GM12878 (cell line): ENCODE results near the gene RSPH1. TPM values are rescaled to one million over a fixed set of nuclear protein-coding genes. Genes with fewer than 3 reads are reported as not detected.
A peak's percentile ranks its signal among the peaks of the same experiment; 100 is the strongest.

Source experiments
- ATF7 ChIP-seq: fragments of 450-650 bp; IDR thresholded peaks from 2 replicates; pipeline ENCODE4 v1.6.1; 2016; ENCODE audit warnings: low read depth, mild to moderate bottlenecking
- BCL11A ChIP-seq: IDR thresholded peaks from 2 replicates; pipeline ENCODE4 v1.6.1; 2011; ENCODE audit warnings: low read depth, low read length
- CBX3 ChIP-seq: fragments of 200-600 bp; sonication (generic); IDR thresholded peaks from 2 replicates; pipeline ENCODE4 v1.6.1; 2016; ENCODE audit warnings: low read depth, borderline replicate concordance
- CBX5 ChIP-seq: sonication (generic); IDR thresholded peaks from 2 replicates; pipeline ENCODE4 v1.6.1; 2016; ENCODE audit warnings: low read depth, moderate library complexity, mild to moderate bottlenecking, inconsistent platforms
- CHD2 ChIP-seq: IDR thresholded peaks from 2 replicates; pipeline ENCODE4 v1.6.1; 2011; ENCODE audit warnings: low read depth, low read length, improper control_type of control experiment, borderline replicate concordance
- CREM ChIP-seq: IDR thresholded peaks from 2 replicates; pipeline ENCODE4 v1.6.1; 2014; ENCODE audit warnings: antibody characterized with exemption, low read depth
- ESRRA ChIP-seq: IDR thresholded peaks from 2 replicates; pipeline ENCODE4 v1.6.1; 2012; ENCODE audit warnings: mild to moderate bottlenecking, low read length, improper control_type of control experiment
- HDAC2 ChIP-seq: fragments of 200-600 bp; sonication (generic); IDR thresholded peaks from 2 replicates; pipeline ENCODE4 v1.6.1; 2017
- MAX ChIP-seq: IDR thresholded peaks from 2 replicates; pipeline ENCODE4 v1.6.1; 2012; ENCODE audit warnings: low read depth, low read length, improper control_type of control experiment
- MTA3 ChIP-seq: IDR thresholded peaks from 2 replicates; pipeline ENCODE4 v1.6.1; 2012; ENCODE audit warnings: low read length, inconsistent platforms, borderline replicate concordance
- MYC ChIP-seq: IDR thresholded peaks from 2 replicates; pipeline ENCODE4 v1.6.1; 2011; ENCODE audit warnings: mild to moderate bottlenecking, low read length, moderate library complexity, inconsistent platforms; ENCODE audit not compliant: insufficient read depth, insufficient replicate concordance, insufficient read length, severe bottlenecking
- NR2F1 ChIP-seq: fragments of 450-650 bp; conservative IDR thresholded peaks from 2 replicates; pipeline ENCODE4 v1.6.1; 2017; ENCODE audit warnings: mild to moderate bottlenecking
- PKNOX1 ChIP-seq: fragments of 450-650 bp; IDR thresholded peaks from 2 replicates; pipeline ENCODE4 v1.6.1; 2016; ENCODE audit warnings: mild to moderate bottlenecking
- RBBP5 ChIP-seq: fragments of 200-600 bp; sonication (generic); conservative IDR thresholded peaks from 2 replicates; pipeline ENCODE4 v1.6.1; 2016
- RELA ChIP-seq: fragments of 450-650 bp; IDR thresholded peaks from 2 replicates; pipeline ENCODE4 v1.8.0; 2014; ENCODE audit warnings: borderline replicate concordance; ENCODE audit not compliant: partially characterized antibody
- RUNX3 ChIP-seq: IDR thresholded peaks from 2 replicates; pipeline ENCODE4 v1.6.1; 2012; ENCODE audit warnings: low read length, inconsistent platforms
- SKIL ChIP-seq: fragments of 450-650 bp; IDR thresholded peaks from 2 replicates; pipeline ENCODE4 v1.6.1; 2017; ENCODE audit warnings: mild to moderate bottlenecking, low read depth, inconsistent platforms; ENCODE audit not compliant: poor library complexity, severe bottlenecking
- SREBF2 ChIP-seq: IDR thresholded peaks from 2 replicates; pipeline ENCODE4 v1.6.1; 2012; ENCODE audit warnings: mild to moderate bottlenecking, low read length
- TCF7 ChIP-seq: IDR thresholded peaks from 2 replicates; pipeline ENCODE4 v1.6.1; 2014; ENCODE audit warnings: antibody characterized with exemption, borderline replicate concordance
- ZNF207 ChIP-seq: fragments of 450-650 bp; IDR thresholded peaks from 2 replicates; pipeline ENCODE4 v1.6.1; 2014; ENCODE audit warnings: antibody characterized with exemption, mild to moderate bottlenecking, borderline replicate concordance
- ZNF217 ChIP-seq: fragments of 450-650 bp; IDR thresholded peaks from 2 replicates; pipeline ENCODE4 v1.6.1; 2017; ENCODE audit warnings: antibody characterized with exemption, mild to moderate bottlenecking
- ZNF384 ChIP-seq: IDR thresholded peaks from 2 replicates; pipeline ENCODE4 v1.6.1; 2012; ENCODE audit warnings: low read depth, mild to moderate bottlenecking, low read length, improper control_type of control experiment, borderline replicate concordance
- polyA plus RNA-seq, 11 experiments: library from polyadenylated mRNA; depleted of rRNA in 4 of 11; unstranded in 6 of 11; stranded (reverse) in 5 of 11; fragments of >200 nt; fragmentation: Nextera tagmentation in 4 of 11; fragmentation: Illumina TruSeq in 1 of 11; extraction: Ambion mirVana in 4 of 11; extraction: Trizol in 1 of 11; gene quantifications; 1 replicate in 1 of 11; 2 replicates in 10 of 11; pipeline versions ENCODE4 v1.2.1 to v1.2.3, GENCODE V29; 2011 to 2016; ENCODE audit warnings: inconsistent platforms in 2 of 11, missing spikeins in 2 of 11, low read depth in 1 of 11
- total RNA-seq, 4 experiments: library from RNA; depleted of rRNA in 3 of 4; stranded (reverse); fragments of >200 nt in 3 of 4; fragmentation: Illumina TruSeq in 1 of 4; extraction: Trizol in 1 of 4; gene quantifications; 2 replicates each; pipeline versions ENCODE4 v1.2.1 to v1.2.3, GENCODE V29; 2013 to 2021
- TF ChIP-seq, protein P1 (sequence below): IDR thresholded peaks from 2 replicates; pipeline ENCODE4 v1.6.1; 2011; ENCODE audit warnings: borderline replicate concordance, low read depth, mild to moderate bottlenecking, moderate library complexity, low read length; ENCODE audit not compliant: insufficient read depth, poor library complexity, severe bottlenecking

The RSPH1 gene
- total and polyA plus RNA-seq, 10 of the 15 experiments (the other 5 are each of a cell fraction or from before 2014, with no cell fraction given): 0.11 to 1.4 (median 0.38) TPM

DNA sequence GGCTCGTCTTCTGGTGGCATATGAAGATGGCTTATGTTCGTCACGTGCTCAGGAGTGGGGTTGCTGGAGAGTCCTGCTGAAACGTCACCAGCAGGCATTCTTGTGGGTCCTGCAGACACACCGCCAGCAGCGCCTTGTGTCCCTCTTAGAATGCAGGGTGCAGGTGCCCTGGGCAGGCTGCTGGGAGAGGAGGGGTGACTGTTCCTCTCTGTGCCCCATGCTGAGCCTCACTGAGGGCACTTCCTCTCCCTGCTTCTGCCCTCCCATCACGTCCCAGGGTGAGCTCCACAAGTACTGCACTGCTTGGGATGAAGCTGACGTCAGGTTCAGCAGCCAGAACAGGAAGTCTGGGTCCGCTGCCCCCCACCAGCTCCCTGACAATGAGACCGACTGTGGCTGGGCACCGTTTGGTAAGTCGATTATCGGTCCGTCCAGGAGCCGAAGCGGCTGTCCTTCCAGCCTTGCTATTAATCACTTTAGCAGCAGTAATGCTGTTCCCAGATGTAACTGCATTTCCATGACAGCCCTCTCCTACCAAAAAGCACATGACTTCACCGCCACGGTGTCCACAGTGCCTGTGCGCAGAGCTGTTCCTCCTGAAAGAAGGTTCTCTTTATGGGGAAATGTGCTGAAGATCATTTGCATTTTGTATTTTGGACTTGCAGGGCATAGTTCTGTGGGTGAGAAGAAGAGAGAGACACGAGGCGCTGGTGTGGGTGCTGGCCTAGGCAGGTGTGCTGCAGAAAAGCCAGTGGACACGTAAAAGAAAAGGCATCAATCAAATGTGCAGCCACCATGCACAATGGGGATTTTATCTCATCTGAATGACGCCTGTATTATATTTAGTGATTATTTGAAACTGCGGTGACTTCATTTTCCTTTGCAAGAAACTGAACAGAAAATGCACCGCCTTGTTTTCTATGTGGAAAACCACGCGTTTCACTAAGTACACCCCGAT is 38.7 kb upstream of the RSPH1 start (continued):
- TF ChIP-seq, protein P1, sequence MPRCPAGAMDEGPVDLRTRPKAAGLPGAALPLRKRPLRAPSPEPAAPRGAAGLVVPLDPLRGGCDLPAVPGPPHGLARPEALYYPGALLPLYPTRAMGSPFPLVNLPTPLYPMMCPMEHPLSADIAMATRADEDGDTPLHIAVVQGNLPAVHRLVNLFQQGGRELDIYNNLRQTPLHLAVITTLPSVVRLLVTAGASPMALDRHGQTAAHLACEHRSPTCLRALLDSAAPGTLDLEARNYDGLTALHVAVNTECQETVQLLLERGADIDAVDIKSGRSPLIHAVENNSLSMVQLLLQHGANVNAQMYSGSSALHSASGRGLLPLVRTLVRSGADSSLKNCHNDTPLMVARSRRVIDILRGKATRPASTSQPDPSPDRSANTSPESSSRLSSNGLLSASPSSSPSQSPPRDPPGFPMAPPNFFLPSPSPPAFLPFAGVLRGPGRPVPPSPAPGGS: no peak
- TF ChIP-seq ATF7 (peak; percentile 96), ZNF384 (no peak), MAX (no peak), SREBF2 (no peak), MYC (no peak), HDAC2 (no peak), NR2F1 (peak; percentile 72), ESRRA (no peak), PKNOX1 (peak; percentile 97), RBBP5 (no peak), MTA3 (no peak), ZNF207 (no peak), RELA (no peak), BCL11A (peak; percentile 64; the same call in 1 of the 2 replicates), ZNF217 (no peak), TCF7 (no peak), CBX5 (no peak), CHD2 (peak; percentile 88), CREM (peak; percentile 86), RUNX3 (no peak), SKIL (peak; percentile 89), CBX3 (no peak)
